HG02588 (cell line): ENCODE data around the gene FOXI1.
"Not testable (repeated sequence)": the region's sequence is repeated elsewhere in the genome, so short reads cannot be mapped to it uniquely, and the experiment has no call there.

Experiments
- ATAC-seq: cut with Tn5 transposase; IDR thresholded peaks from one replicate; pipeline ENCODE4 v1.9.1; 2021; ENCODE audit warnings: mild to moderate bottlenecking, moderate library complexity; ENCODE audit not compliant: unreplicated experiment

Gene FOXI1

DNA sequence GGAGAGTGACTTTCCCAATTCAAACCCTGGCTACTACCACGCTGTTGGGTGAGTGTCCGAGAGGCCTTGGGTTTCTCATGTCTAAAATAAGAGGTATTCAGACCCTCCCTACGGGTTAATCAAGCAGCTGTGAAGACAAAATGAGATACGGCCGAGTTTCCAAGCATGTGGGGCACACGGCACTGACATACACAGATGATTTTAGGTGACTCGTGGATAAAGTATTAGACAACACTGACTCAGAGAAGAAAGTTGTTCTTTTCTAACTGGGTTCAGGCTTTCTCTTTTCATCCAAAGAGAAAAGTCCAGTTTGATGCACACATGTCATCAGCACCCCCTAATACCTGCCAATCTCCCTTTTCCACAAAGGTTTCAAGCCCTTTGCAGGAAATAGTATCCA lies 15.6 kb downstream of the FOXI1 start:
- ATAC-seq = no peak

GRCh38 chr5:170126061-170126460 lies 20.4 kb downstream of the FOXI1 start:
- no peak for ATAC-seq

DNA sequence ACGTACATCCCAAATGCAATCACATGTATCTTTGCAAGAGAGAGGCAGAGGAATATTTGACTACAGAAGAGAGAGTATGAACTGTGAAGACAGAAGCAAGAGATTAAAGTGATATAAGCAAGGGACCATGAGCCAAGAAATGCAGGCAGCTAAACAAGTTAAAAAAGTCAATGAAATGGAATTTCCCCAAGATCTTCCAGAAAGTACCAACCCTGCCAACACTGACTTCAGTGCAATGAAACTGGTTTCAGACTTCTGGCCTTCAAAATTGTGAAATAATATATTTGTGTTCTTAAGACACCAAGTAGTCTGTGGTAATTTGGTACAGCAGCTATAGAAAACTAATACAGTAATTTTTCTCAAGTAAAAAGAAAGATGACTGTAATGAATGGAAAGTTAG lies 20.9 kb downstream of the FOXI1 start:
- ATAC-seq = no peak

GRCh38 chr5:170131235-170131634 lies 25.5 kb downstream of the FOXI1 start:
- ATAC-seq = no peak

DNA sequence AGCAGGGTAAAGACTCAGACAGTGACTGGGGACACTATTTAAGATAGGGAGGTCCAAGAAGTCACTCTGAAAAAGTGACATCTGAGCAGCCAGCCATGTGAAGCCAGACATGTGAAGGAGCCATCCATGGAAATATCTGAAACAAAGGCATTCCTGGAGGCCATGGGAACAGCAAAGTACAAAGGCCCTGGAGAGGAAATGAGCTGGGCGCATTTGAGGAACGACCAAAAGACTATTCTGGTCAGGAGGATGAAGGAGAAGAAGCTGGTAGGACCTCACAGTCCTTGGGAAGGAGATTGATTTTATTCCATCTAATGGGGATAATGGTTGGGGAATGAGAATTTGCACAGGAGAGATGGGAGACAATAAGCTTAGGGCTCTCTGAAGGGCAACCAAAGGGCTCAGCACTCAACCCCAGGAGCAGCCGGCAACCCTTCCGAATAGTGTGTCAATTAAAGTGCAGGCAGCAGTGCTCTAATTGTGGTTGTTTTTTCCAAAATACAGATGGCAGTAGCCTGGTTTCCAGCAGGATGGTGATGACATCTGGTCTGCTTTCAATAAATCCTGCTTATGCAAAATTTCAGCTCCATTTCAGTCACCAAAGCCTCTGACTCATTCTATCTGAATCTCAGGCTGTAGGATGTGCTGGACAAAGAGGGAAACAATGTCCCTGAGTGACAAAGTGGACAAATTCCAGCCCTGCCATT lies 26.7 kb downstream of the FOXI1 start:
- no peak for ATAC-seq

DNA sequence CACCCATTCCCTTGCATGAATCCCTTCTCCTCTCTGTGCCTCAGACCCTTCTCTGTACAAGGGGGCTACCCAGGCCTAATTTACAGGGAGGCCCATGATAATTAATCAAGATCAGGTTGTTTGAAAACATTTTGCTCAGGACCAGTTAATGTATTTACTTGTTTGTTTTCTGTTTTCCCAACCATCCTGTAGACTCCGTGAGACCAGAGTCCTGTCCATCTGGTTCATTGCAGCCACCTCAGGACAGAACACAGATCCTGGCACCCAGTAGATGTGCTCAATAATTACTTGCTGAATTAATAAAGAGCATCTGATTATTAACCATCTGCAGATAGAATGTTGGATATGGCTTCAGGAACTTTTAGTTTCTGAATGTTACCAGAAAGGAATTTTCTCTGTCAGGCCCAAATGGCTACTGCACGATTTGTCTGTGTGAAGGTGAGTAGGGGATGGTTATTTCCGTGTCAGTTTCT lies 27.3 kb downstream of the FOXI1 start:
- no peak for ATAC-seq

DNA sequence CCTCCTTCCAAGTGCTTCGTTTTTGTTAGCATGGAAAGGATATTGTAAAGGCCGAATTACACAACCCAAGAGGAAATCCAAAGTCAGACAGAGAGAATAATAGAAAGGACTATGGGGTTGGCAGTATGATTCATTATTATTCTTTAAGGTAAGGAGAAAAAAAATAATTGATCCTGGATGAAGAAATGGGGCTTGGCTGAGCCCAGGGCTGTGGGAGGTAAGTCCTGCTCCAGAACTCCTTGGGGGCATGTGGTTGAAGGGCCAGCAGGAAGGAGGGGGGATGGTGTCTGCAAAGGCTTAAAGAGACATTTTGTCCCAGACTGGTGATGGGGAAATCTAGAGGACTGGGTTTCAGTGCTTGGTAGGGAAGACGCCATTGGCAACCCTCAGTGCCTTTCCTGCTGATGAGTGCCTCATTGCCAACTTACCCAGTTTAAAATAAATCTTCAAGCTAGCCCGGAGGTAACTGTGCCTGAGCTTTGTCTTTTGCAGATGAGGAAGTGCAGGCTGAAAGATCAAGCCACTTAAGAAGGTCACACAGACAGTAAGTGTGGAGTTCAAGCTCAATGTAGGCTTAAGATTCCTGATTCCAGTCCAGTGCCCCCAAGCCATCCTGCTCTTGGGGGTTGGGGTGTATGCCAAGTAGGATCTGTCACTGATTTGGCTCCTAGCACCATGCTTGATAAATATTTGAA lies 30.2 kb downstream of the FOXI1 start:
- no peak for ATAC-seq

GRCh38 chr5:170136506-170136905 lies 30.8 kb downstream of the FOXI1 start:
- ATAC-seq = no peak

DNA sequence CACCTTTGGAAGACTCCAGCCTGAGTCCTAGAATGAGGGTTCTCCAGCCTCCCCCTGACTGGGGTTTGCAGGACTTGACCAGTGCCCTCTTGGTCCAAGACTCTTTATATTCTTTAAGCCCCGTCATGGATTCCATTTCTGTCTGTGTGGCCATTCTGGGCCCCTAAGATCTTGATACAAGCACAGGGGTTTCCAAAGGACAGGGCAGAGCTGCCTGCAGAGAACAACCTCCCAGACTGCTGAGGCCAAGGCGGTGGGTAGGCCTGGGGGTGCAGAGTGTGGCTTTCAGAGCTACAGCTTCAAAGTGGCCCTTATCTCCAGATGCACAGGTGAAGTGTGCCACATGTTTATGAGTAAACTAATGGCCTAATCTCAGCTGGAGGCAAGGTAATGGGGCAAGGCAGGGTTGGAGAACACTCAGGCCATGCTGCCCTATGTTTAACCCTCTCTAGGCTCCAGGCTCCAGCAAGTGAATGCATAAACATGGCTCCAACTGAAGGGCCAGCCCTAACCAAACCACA lies 32.1 kb downstream of the FOXI1 start:
- ATAC-seq = no peak

DNA sequence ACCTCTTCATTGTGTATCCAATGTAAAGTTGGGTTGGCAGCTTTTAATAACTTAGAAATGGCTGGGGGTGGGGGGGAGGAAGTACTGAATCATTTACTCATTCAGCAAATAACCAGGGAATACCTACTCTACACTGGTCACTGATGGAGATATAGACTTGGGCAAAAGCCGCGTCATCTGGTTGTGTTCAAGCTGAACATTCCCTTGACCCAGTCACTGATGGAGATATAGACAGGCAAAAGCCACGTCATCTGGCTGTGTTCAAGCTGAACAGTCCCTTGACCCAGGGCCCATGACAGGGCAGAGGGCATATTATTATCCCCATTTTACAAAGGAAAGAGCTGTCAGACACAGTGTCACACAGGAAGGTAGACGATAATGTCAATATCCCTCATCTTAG lies 32.6 kb downstream of the FOXI1 start:
- ATAC-seq = no peak

DNA sequence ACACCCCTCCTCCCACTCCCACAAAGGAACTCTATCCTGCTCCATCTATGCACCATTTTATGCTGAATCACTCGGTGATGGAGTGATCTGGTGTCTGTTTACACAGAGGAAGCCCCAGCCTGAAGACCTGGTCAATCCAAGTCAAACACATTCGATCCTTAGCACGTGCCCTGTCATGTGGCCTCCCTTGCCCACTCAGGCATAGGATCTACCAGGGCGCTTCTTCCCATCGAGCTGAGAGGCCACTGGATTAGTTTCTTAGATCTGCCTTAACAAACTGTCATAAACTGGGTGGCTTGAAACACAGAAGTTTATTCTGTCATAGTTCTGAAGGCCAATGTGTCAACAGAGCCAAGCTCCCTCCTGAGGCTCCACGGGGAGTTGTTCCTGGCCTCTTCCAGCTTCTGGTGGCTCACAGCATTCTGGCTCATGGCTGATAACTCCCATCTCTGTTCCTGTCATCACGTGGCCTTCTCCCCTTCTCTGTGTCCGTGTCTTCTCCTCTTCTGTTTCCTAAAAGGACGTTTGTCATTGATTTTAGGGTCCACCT lies 34.2 kb downstream of the FOXI1 start:
- no peak for ATAC-seq

GRCh38 chr5:170141196-170141595 lies 35.5 kb downstream of the FOXI1 start:
- not testable (repeated sequence) for ATAC-seq

- ATAC-seq = no peak
These were observed 35.9 kb downstream of the FOXI1 start for GRCh38 chr5:170141636-170142035.

GRCh38 chr5:170142196-170142595 lies 36.5 kb downstream of the FOXI1 start:
- ATAC-seq = no peak

DNA sequence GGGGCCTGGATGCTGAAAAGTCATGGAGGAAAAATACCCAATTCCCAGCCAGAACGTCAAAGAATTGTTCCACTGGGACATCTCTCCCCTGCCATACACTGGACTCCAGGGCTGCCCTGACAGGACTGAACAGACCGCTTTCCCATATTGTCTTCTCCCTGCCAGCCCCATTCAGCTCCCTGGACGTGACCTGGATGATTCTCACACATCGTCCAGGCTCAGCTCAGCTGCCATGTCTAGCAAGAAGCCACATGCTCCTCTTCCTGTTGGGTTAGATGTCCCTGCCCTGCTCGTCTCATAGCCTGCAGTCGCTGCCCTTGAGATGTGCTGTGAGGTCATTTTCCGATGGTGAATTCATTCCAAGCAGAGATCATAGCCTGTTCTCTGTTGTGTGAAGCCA lies 37.4 kb downstream of the FOXI1 start:
- no peak for ATAC-seq

- ATAC-seq = no peak
These were observed 38.0 kb downstream of the FOXI1 start for GRCh38 chr5:170143710-170144109.

GRCh38 chr5:170144286-170145023 lies 38.8 kb downstream of the FOXI1 start:
- no peak for ATAC-seq

- no peak for ATAC-seq
These were observed 39.8 kb downstream of the FOXI1 start for GRCh38 chr5:170145462-170145861.

GRCh38 chr5:170147051-170147752 lies 41.5 kb downstream of the FOXI1 start:
- ATAC-seq = no peak

DNA sequence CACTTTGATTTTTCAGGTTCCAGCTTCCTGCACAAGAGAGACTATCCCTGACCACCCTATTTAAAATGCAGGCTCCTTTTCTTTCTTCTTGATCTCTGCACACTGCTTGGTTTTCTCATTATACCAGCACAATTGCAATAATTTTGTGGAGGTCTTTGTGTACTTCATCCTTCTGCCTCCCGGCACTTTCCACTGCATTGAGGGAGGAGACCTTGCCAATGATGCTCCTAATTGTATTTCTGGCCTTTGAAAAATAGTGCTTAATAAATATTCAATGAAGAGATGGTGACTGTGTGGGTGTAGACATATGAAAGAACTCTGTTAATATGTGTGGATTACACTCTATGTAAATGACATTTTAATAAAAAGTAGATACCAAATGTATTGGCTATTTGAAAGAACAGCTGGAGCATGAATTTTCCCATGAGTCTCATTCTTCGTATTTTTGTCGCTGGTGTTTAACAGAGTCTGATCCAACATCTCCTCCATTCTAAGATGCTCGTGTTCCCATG lies 42.1 kb downstream of the FOXI1 start:
- no peak for ATAC-seq
